HG03342 (cell line): ENCODE data around the gene NCOR2.
A peak's percentile ranks its signal among the peaks of the same experiment; 100 is the strongest.

Source experiments
- ATAC-seq: cut with Tn5 transposase; IDR thresholded peaks from one replicate; pipeline ENCODE4 v1.9.1; 2021; ENCODE audit warnings: mild to moderate bottlenecking, moderate library complexity; ENCODE audit not compliant: unreplicated experiment

The NCOR2 gene

GRCh38 chr12:124577986-124578385, 10.6 kb upstream of the NCOR2 start:
- ATAC-seq = no peak

GRCh38 chr12:124577374-124577773, 10.0 kb upstream of the NCOR2 start:
- no peak for ATAC-seq

GRCh38 chr12:124576061-124576650, 8.7 kb upstream of the NCOR2 start:
- no peak for ATAC-seq

- ATAC-seq = no peak
Observed at GRCh38 chr12:124573839-124574786, 6.7 kb upstream of the NCOR2 start.

GRCh38 chr12:124571556-124571955, 4.1 kb upstream of the NCOR2 start:
- no peak for ATAC-seq

GRCh38 chr12:124570810-124571209, 3.4 kb upstream of the NCOR2 start:
- ATAC-seq = no peak

- ATAC-seq = no peak
Observed at GRCh38 chr12:124569375-124570148, 2.1 kb upstream of the NCOR2 start.

GRCh38 chr12:124568431-124569374, 1.3 kb upstream of the NCOR2 start:
- ATAC-seq = no peak

GRCh38 chr12:124567673-124568373, 411 bp upstream of the NCOR2 start:
- peak; percentile 49 for ATAC-seq

- peak; percentile 35 for ATAC-seq
Observed at GRCh38 chr12:124566161-124566996, 1.0 kb downstream of the NCOR2 start.

GRCh38 chr12:124565656-124566160, 1.7 kb downstream of the NCOR2 start:
- no peak for ATAC-seq

- ATAC-seq = no peak
Observed at GRCh38 chr12:124564971-124565491, 2.4 kb downstream of the NCOR2 start.

- no peak for ATAC-seq
Observed at GRCh38 chr12:124564232-124564958, 3.0 kb downstream of the NCOR2 start.

GRCh38 chr12:124563809-124564208, 3.6 kb downstream of the NCOR2 start:
- no peak for ATAC-seq

GRCh38 chr12:124563401-124563800, 4.0 kb downstream of the NCOR2 start:
- no peak for ATAC-seq

- ATAC-seq = no peak
Observed at GRCh38 chr12:124562796-124563181, 4.6 kb downstream of the NCOR2 start.

- no peak for ATAC-seq
Observed at GRCh38 chr12:124562018-124562795, 5.2 kb downstream of the NCOR2 start.
